NOMO-1 treated with DMSO at 0.1 percent for 48 hours (cell line): ENCODE data around the gene GBP3.
"Not testable (repeated sequence)": the region's sequence is repeated elsewhere in the genome, so short reads cannot be mapped to it uniquely, and the experiment has no call there.

Source experiments
- DNase-seq: peaks from one replicate; lab custom pipeline; 2025; ENCODE audit not compliant: unreplicated experiment; lab: John Stamatoyannopoulos, UW

The GBP3 gene, protein sequence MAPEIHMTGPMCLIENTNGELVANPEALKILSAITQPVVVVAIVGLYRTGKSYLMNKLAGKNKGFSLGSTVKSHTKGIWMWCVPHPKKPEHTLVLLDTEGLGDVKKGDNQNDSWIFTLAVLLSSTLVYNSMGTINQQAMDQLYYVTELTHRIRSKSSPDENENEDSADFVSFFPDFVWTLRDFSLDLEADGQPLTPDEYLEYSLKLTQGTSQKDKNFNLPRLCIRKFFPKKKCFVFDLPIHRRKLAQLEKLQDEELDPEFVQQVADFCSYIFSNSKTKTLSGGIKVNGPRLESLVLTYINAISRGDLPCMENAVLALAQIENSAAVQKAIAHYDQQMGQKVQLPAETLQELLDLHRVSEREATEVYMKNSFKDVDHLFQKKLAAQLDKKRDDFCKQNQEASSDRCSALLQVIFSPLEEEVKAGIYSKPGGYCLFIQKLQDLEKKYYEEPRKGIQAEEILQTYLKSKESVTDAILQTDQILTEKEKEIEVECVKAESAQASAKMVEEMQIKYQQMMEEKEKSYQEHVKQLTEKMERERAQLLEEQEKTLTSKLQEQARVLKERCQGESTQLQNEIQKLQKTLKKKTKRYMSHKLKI

DNA sequence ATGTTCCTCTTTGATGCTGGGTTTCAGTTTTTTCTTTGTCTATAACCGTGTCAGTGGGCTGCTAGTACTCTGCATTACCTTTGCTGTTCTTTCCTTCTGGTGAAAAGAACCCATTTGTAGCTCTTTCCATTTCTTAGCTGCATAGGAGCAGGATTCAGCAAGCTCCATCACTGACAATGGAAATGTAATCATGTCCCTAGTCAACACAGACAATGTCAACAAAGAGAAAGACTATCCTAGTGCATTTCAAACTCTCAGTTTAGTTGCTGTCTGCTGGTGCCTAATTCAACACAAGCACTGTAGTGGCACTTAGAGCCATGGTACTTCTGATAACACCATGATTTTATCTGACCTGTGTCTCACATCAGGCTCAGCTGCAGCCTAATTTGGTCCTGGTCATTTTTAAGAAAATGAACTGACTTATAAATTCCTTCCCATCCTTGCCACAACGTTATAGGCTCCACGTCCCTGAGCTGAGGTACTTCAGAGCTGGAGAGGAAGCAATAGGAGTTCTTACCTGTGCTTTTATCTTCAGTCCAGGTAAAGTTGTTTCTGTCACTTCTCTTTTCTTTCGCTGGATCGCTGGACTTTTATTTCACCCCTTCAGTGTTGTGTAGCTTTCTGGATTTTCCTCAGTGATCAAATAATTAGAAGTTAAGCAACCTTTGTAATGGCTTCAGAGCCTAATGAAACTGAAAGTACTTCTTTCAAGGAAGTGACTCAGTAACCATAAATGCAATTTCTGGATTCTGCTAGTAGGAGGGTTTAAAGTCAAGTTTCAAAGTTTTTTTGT, at the start of gene GBP3:
TSS of gene GBP3 (minus strand) at position 700 of the 793 bp plus-strand sequence. CDS start 2,145 bp downstream, outside the sequence.
- DNase-seq, result peak; percentile 89

DNA sequence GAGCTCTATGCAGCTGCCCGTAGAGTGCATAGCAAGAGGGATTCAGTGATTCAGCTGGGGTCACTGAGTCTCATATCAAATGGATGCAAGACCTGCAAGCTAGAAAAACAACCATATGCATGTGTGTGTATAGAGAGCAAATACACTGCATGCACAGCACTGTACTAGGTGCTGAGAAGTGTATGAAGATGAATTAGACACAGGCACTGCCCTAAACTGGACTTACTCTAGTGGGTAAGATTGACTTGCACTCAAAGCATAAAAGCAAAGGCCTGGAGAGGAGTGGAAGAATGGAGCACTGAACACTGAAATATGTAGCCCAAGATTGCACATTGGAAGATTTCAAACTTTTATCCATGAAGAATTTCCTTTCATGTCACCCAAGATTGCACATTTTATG, 47.8 kb upstream of the GBP3 start:
- DNase-seq, result no peak

DNA sequence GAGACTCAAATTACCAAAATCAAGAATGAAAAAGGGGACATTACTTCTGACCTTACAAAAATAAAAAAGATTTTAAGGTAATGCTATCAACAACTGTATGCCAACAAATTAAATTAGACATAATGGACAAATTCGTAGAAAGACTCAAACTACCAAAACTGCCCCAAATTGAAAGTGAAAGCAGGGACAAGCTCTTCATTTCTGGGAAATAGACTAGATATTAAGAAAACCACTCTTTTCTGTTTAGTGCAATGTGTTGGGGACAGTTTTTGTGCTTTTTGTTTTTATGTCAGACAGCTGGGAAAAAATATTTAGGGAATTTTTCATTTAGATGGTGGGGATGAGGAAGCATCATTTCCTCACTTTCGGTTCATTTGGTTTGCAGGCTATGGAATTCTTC, 47.3 kb upstream of the GBP3 start:
- DNase-seq, result no peak

DNA sequence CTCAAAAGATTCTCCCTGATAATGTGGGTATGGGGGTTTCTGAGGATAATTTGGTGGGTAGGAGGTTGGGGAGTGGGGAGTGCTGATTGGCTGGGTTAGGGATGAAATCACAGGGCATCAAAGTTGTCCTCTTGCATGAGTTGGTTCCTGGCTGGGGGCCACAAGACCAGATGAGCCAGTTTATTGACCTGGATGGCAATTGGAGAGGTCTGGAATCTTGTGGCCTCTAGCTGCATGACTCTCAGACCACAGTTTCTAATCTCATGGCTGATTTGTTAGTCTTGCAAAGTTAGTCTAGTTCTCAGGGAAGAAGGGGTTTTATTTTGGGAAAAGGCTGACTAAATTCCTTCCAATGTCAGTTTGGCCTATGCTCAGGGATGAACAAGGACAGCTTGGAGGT, 45.6 kb upstream of the GBP3 start:
- no peak for DNase-seq

DNA sequence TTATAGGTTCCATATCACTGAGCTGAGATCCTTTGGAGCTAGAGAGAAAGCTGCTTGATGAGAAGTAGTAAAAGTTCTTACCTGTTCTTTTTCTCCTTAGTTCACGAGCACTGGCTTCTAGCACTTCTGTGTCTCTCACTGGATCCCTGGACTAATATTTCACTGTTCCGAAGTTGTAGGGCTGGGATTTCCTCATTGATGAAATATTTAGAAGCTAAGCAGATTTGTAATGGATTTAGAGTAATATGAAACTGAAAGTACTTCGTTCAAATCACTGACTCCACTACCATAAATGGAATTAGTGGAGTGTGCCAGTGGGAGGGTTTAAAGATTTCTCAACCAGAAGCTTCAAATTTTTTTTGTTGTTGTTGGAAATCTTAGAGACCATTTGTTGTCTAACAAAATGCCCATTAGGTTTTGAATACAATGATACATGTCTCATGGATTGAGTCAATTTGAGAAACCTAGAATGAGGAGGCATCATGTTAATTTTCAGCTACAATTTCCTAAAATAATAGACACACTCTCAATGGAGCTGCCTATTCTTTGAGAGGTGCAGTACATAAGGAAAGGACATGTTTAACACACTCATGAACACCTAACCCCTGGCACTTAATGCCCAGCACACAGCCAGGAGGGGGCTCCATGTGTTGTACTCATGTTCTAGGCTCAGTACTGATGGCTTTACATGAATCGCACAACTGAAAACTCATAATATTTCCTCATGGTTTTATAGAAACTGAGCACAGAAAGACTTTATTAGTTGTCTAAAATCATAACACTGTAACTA, 42.6 kb upstream of the GBP3 start, which contains the start of gene GBP1:
TSS of gene GBP1 (minus strand) at position 130 of the 790 bp plus-strand sequence. CDS start 1,974 bp downstream, outside the sequence.
- DNase-seq, result peak; percentile 55

DNA sequence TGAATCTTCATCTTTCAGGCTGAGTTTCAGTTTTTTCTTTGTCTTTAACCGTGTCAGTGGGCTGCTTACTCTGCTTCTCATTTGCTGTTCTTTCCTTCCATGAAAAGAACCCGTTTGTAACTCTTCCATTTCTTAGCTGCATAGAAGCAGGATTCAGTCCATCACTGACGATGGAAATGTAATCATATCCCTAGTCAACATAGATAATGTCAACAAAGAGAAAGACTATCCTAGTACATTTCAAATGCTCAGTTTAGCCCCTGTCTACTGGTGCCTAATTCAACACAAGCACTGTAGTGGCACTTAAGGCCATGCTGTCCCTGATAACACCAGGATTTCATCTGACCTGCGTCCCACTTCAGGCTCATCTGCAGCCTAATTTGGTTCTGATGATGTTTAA, 42.0 kb upstream of the GBP3 start:
- DNase-seq, result no peak

DNA sequence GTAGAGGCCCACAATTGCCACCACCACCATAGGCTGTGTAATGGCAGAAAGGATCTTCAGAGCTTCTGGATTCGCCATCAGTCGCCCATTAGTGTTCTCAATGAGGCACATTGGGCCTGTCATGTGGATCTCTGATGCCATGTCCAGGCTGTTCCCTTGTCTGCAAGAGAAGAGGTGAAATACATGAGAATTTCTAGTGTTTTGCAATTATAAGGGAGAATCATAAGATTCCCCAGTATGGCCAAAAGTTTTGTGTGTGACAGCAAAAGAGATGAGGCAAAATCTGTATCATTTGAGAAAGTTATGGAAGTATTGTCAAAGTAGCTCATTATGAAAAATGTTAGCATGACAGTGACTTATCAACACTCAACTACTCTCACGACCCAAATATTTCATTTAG, 40.4 kb upstream of the GBP3 start:
- DNase-seq, result no peak

DNA sequence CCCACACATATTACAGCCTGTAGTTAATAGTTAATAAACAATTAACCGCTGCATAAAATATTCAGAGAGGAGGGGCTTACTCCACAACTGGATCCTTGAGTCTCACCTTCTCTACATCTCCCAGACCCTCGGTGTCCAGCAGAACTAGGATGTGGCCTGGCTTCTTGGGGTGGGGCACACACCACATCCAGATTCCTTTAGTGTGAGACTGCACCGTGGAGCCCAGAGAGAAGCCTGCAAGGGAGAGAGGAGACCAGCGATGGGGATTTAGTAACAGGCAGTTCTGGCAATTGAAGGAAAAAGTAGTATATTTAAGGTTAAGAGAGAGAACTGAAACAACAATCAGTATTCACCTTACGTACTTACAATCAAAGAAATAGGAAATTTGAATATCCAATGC, 37.4 kb upstream of the GBP3 start:
- DNase-seq, result no peak

DNA sequence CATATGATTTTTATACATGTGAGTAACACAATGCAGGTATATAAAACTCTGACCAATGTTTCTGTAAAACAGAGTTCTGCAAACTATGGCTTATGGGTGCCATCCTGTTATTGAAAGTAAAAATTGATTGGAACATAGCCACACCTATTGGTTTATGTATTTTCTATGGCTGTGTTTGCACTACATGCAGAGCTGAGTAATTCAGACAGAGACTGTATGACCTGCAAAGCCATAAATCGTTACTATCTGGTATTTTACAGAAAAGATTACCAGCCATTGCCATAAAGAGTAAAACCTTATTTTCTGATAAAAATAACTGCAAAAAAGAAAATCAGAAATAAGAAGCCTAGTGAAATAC, 29.3 kb upstream of the GBP3 start:
- no peak for DNase-seq

DNA sequence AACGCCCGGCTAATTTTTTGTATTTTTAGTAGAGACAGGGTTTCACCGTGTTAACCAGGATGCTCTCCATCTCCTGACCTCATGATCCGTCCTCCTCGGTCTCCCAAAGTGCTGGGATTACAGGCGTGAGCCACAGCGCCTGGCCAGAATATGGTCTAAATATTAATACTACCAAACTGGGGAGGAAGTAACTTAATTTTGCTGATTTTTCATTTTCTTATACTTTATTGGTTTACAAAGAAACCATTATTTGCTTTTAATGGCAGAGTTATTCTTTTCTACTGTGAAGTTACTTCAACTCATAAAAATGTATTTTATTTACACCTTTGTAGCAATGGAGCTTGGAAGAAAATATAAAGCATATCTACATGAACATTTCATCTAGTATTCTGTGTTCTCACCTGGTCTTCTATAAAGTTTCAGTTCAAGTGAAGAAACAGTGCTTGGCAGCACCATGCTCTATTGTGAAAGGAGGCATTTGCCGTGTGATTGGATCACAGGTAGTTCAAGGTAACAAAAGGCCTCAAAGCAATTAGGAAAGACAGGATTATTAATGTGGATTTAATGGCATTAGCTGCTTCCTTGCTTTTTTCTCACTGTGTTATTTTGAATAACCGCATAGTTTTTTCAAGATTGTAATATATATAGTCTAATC, 28.8 kb upstream of the GBP3 start:
- no peak for DNase-seq

DNA sequence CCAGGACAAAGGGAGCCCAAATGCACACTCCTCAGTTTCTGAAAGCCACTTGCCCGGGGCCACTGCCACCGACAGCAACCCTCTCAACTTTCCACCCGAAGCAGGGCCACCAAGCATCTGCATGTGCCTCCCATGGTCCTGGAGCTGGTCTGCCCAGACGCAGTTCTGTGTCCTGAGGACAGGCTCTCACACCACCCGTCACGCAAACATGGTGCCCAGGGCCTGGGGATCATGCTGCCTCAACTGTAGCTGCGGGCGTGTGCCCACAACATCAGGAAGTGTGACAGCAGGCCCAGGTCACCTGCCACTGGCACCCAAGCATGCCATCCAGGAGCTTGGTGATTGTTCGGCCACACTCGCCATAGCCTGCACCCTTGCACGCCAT, 28.0 kb upstream of the GBP3 start:
- no peak for DNase-seq

DNA sequence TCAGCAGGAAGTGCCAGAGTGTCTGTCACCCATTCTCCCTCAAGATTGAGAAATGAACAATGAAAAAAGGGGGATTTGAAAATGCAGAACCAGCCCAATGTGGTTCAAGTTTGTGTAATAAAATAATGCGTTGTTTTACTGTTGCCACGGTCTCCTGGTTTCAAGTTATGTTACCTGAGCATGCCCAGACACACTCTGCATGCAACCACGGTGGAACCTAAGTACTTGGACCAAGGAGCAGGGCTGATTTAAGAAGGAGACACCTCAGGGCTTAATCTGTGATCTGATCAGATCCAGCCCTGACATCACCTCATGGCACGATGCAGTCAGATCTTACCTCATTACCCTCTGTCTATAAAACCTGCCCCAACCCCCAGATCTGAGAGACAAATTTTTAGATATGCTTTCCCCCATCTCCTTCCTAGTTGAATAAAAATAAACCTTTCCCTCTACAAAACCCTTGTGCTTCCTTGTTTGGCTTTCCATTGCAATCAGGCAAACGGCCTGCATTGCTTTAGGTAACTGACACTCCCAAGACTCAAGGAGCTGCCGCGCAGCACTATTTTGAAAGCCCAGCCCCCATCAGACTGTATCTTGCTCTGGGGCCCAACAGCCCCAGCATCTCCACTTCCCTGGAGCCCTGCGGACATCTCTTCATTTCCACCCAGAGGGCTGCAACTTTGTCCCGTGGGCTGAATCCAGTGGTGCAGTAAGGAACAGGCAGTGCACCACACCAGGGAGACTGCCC, 27.4 kb upstream of the GBP3 start:
- DNase-seq, result peak; percentile 62

DNA sequence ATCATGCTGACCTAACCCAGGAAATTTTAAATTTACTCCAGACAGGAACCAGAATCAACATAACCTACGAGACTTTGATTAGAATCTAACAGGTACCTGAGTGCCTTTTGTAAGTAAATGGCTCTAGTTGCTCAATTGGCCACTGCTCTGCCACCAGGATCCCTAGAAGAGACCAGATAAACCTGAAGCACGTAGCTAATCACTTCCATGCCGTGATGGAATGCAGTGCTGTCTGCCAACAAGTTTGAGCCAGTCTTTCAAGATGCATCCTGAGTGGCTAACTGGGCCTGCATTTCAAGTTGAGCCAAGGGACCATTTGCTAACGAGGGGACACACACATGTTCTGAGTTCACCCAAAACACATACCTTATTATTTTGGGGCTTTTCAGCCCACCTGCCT, 26.5 kb upstream of the GBP3 start:
- not testable (repeated sequence) for DNase-seq

DNA sequence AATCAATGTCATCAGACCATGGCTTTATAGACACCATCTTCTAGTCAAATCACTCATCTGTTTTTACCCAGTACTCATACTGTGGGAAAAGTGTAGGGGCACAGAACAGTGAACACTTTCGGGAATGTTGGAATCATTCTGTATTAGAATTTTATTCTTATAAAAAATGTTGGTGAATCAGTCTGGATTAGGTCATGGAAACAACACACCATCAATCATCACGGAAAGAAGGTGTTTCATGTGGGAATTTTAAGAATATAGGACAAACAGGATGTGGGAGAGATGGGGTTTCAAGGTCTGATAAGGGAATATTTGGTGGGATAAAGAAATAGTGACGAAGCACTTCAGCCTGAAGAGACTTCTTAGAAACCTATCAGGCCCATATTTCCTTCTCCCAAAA, 25.1 kb upstream of the GBP3 start:
- no peak for DNase-seq

DNA sequence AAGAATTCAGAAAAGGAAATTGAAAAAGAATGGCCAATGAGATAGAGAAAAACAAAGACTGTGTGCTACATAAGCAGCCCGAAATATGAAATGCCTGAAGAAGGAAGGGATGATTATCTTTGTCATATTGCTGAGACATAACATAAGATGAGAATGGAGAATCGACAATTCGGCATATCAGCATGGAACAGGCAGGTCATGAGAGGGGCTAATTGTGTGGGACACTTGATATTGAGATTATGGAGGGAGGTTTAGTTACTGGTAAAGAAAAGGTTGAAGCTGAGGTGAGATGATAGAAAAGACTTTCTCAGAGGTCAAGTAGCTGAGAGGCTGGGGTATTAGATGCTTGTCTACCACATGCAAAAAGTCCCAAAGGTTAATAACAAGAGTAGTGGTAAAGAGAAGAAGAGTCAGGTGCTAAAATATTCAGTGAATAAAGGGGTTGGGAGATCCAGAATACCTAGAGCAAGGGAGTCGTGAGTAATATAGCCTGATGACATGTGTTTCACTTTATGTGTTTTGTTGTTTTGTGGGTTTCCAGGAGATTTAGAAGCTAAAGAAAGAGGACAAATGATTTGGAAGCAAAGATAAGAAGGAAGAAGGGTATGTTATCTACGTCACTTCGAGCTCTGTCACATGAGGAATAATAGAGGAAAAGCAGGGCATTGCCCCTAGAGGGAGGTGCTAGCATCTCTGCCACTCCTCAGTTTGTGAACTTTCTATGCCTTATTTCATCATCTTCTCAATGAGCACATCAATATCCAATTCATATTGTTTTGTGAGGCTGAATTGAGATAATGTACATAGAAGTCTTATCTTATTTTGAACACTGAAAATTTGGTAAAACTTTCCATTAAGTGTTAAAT, 23.9 kb upstream of the GBP3 start:
- DNase-seq, result not testable (repeated sequence)

DNA sequence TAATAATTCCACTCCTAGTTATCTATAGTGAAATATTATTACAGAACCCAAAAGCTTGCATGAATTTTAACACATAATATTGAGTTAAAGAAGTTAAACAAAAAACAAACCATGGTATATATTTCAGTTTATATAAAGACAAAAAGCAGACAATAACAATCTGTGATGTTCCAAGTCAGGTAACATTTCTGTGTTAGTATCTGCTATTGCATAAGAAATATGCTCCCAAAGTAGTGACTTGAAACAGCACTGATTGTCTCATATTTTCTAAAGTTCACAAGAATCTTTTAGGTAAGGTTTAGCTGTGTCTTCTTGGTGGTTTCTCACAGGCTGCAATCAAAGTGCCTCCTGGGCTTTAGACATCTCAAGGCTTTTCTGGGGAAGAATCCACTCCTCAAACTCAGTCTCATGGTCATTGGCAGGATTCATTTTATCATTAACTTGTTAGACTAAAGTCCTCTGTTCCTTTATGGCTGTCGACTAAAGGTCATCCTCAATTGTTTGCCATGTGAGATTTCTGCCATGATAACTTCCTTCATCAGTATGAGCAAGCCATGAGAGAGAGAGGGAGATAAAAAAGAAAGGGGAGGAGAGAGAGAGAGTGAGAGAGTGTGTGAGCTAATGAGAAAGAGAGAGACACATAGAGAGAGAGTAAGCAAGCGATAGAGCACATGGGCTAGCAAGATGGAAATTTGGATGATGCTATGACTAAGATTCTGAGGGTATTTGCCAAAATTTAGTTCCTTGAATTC, 22.5 kb upstream of the GBP3 start:
- DNase-seq, result no peak

DNA sequence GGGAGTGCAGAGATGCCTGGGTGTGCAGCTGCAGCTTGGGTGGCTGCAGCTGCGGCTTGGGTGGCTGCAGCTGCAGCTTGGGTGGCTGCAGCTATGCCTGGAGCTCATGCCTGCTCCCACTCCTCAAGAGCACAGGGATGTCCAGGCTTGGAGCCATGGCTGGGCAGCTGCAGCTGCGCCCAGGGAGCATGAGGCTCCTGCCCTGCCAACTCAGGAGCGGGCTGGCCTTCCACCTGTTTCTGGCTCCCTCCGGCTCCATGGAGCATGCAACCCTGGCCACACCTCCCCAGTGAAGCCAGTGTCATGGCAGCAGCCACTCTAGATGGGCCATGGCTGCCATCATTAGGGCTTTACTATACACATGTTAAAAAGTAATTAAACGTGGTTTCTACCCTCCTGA, 21.3 kb upstream of the GBP3 start:
- no peak for DNase-seq

DNA sequence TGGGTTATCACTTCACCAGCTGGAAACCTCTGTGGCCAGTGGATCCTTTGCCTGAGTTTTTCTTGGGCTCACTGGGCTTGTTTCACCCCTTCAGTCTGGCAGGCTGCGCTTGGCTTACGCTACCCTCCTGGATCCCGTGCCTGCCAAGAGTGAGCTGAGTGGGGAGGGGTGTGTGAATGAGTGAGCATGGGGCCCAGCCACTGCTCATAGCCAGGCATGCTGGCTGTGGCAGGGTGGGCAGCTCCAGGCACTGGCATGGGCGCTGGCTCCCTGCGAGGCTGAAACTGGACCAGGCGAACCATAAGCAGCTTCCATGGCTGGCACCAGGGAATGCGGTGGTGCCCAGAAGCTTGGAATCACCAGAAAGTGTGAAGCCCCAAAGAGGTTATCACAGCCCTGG, 19.8 kb upstream of the GBP3 start:
- no peak for DNase-seq
